ENCODE data around the gene SPRTN. TPM values are rescaled to one million over a fixed set of nuclear protein-coding genes. Genes with fewer than 3 reads are reported as not detected.
A peak's percentile ranks its signal among the peaks of the same experiment; 100 is the strongest.

Gene SPRTN
- total and polyA plus RNA-seq, 10 donors = 3.1 to 28.7 (median 11.6) TPM

GRCh38 chr1:231386466-231386865 lies 48.4 kb downstream of the SPRTN start:
- Histone ChIP-seq H3K4me3 (no peak overlapping the region), H3K9me3 (no peaks in the 10 kb centered on the region), H3K27ac (no peak overlapping the region), H3K27me3 (replicated peaks in 1 of 7) (no peaks in the 10 kb centered on the region), H3K36me3 (no peaks in the 10 kb centered on the region), H3K4me1 (peaks cover 7 to 92% (median 34%) of the 10 kb centered on the region in 6 donors)
- no peak for DNase-seq
- intact Hi-C loops (cut with DNase I; ENCODE audit: low total_unique reads) = no loop called here
- no peak for TF ChIP-seq CTCF (IDR thresholded peaks at IDR 0.05 in 8 of 11, conservative IDR thresholded peaks at IDR 0.05 in 3 of 11)
- TF ChIP-seq POLR2A (IDR thresholded peaks at IDR 0.05) = no peak
- no peak for TF ChIP-seq POLR2AphosphoS5 (IDR thresholded peaks at IDR 0.05)

- TF ChIP-seq POLR2AphosphoS5 (IDR thresholded peaks at IDR 0.05) (no peak), POLR2A (IDR thresholded peaks at IDR 0.05) (no peak), CTCF (IDR thresholded peaks at IDR 0.05 in 8 of 11, conservative IDR thresholded peaks at IDR 0.05 in 3 of 11) (no peak)
- H3K4me3 ChIP-seq = no peak overlapping the region
- 68 to 93% (median 89%) methylated on average over 5 of the region's 5 CpGs for WGBS, 5 donors
- H3K27me3 ChIP-seq (replicated peaks in 1 of 7) = no peaks in the 10 kb centered on the region
- peaks cover 4 to 89% (median 29%) of the 10 kb centered on the region in 6 donors for H3K4me1 ChIP-seq
- H3K9me3 ChIP-seq = no peaks in the 10 kb centered on the region
- DNase-seq = no peak
- intact Hi-C loops (cut with DNase I; ENCODE audit: low total_unique reads) = no loop called here
- H3K36me3 ChIP-seq = no peaks in the 10 kb centered on the region
- peak overlapping the region in 3 of 8 donors; percentile 16 to 58 (median 18) for H3K27ac ChIP-seq
Measured at GRCh38 chr1:231387770-231388669, 49.9 kb downstream of the SPRTN start.

- Histone ChIP-seq H3K27me3 (replicated peaks in 1 of 7) (no peaks in the 10 kb centered on the region), H3K36me3 (no peaks in the 10 kb centered on the region), H3K27ac (no peak overlapping the region), H3K9me3 (no peaks in the 10 kb centered on the region), H3K4me3 (no peak overlapping the region), H3K4me1 (peaks cover 8 to 89% (median 29%) of the 10 kb centered on the region in 6 donors)
- DNase-seq = no peak
- no peak for TF ChIP-seq CTCF (IDR thresholded peaks at IDR 0.05 in 8 of 11, conservative IDR thresholded peaks at IDR 0.05 in 3 of 11)
- no peak for TF ChIP-seq POLR2AphosphoS5 (IDR thresholded peaks at IDR 0.05)
- TF ChIP-seq POLR2A (IDR thresholded peaks at IDR 0.05) = no peak
- 36 to 69% (median 56%) methylated on average over 2 of the region's 2 CpGs for WGBS, 5 donors
- intact Hi-C loops (cut with DNase I; ENCODE audit: low total_unique reads) = no loop called here
Measured at GRCh38 chr1:231390071-231390470, 52.0 kb downstream of the SPRTN start.

- H3K27ac ChIP-seq = no peak overlapping the region
- H3K27me3 ChIP-seq (replicated peaks in 1 of 7) = no peaks in the 10 kb centered on the region
- H3K4me1 ChIP-seq = peaks cover 19 to 92% (median 46%) of the 10 kb centered on the region in 6 donors
- H3K4me3 ChIP-seq = no peak overlapping the region
- TF ChIP-seq POLR2AphosphoS5 (IDR thresholded peaks at IDR 0.05) = no peak
- H3K36me3 ChIP-seq = no peaks in the 10 kb centered on the region
- DNase-seq = no peak
- no peaks in the 10 kb centered on the region for H3K9me3 ChIP-seq
- intact Hi-C loops (cut with DNase I; ENCODE audit: low total_unique reads) = no loop called here
- whole genome bisulfite sequencing, 5 donors = 84 to 93% (median 86%) methylated on average over 1 of the region's 1 CpG
Measured at GRCh38 chr1:231392389-231393131, 54.5 kb downstream of the SPRTN start.
